IPS-15b (cell line): ENCODE results near the gene BATF.

Experiments used
- H3K27me3 ChIP-seq: one replicate; pipeline ENCODE4 v1.6.1; 2013; ENCODE audit warnings: low read length; ENCODE audit not compliant: control insufficient read depth, insufficient read depth
- H3K36me3 ChIP-seq: one replicate; pipeline ENCODE4 v1.6.1; 2013; ENCODE audit warnings: low read length; ENCODE audit not compliant: control insufficient read depth, insufficient read depth
- H3K4me1 ChIP-seq: one replicate; pipeline ENCODE4 v1.6.1; 2013; ENCODE audit warnings: mild to moderate bottlenecking, low read length; ENCODE audit not compliant: control insufficient read depth, insufficient read depth
- H3K4me3 ChIP-seq: one replicate; pipeline ENCODE4 v1.5.1; 2013; ENCODE audit warnings: low read depth, low read length
- H3K9ac ChIP-seq: one replicate; pipeline ENCODE4 v1.6.1; 2013; ENCODE audit warnings: low read depth, mild to moderate bottlenecking, low read length
- H3K9me3 ChIP-seq: one replicate; pipeline ENCODE4 v1.6.1; 2013; ENCODE audit warnings: mild to moderate bottlenecking, low read length; ENCODE audit not compliant: control insufficient read depth, insufficient read depth

BATF gene

GRCh38 chr14:75542588-75543091, 20.4 kb downstream of the BATF start:
- Histone ChIP-seq H3K27me3 (no peaks in the 10 kb centered on the region), H3K36me3 (no peaks in the 10 kb centered on the region), H3K9ac (no peak overlapping the region), H3K9me3 (no peaks in the 10 kb centered on the region), H3K4me3 (no peak overlapping the region), H3K4me1 (peaks cover 3% of the 10 kb centered on the region)

- no peaks in the 10 kb centered on the region for H3K36me3 ChIP-seq
- H3K4me3 ChIP-seq: no peak overlapping the region
These were observed 21.0 kb downstream of the BATF start for GRCh38 chr14:75543253-75543652.

GRCh38 chr14:75543786-75544185, 21.5 kb downstream of the BATF start:
- no peaks in the 10 kb centered on the region for H3K27me3 ChIP-seq
- H3K4me3 ChIP-seq: no peak overlapping the region
- no peaks in the 10 kb centered on the region for H3K9me3 ChIP-seq
- H3K4me1 ChIP-seq: peaks cover 3% of the 10 kb centered on the region
- H3K36me3 ChIP-seq: no peaks in the 10 kb centered on the region
- H3K9ac ChIP-seq: no peak overlapping the region

More at GRCh38 chr14:75543253-75543652, 21.0 kb downstream of the BATF start:
- Histone ChIP-seq H3K9ac (no peak overlapping the region), H3K27me3 (no peaks in the 10 kb centered on the region), H3K4me1 (peaks cover 3% of the 10 kb centered on the region), H3K9me3 (no peaks in the 10 kb centered on the region)

- Histone ChIP-seq H3K27me3 (no peaks in the 10 kb centered on the region), H3K9ac (no peak overlapping the region), H3K4me1 (no peaks in the 10 kb centered on the region), H3K4me3 (no peak overlapping the region), H3K36me3 (no peaks in the 10 kb centered on the region), H3K9me3 (no peaks in the 10 kb centered on the region)
These were observed 23.6 kb downstream of the BATF start for GRCh38 chr14:75545907-75546306.

- H3K4me3 ChIP-seq: no peak overlapping the region
- H3K27me3 ChIP-seq: no peaks in the 10 kb centered on the region
- H3K9me3 ChIP-seq: no peaks in the 10 kb centered on the region
- no peaks in the 10 kb centered on the region for H3K36me3 ChIP-seq
- H3K4me1 ChIP-seq: no peaks in the 10 kb centered on the region
- no peak overlapping the region for H3K9ac ChIP-seq
These were observed 25.4 kb downstream of the BATF start for GRCh38 chr14:75547552-75548250.

DNA sequence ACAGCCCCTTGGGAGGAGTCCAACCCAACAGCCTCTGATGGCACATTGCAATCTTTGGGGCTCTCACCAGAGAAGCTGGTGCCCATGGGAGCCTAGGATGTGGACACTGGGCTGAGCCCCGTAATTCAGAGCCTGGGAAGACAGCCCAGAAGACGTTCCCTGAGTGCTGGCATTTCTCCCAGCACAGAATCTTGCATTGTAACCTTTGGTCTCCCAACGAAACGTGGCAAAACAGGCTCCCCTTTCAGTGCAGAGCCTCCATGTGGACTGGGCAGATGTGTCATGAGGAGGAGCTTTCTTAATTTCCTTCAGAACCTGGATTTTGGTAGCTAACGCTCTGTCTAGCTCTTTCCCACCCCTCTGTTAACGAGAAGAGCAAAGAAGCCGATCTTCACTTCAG, 26.3 kb downstream of the BATF start:
- Histone ChIP-seq H3K4me1 (no peaks in the 10 kb centered on the region), H3K27me3 (no peaks in the 10 kb centered on the region), H3K4me3 (no peak overlapping the region), H3K36me3 (no peaks in the 10 kb centered on the region), H3K9ac (no peak overlapping the region), H3K9me3 (no peaks in the 10 kb centered on the region)

DNA sequence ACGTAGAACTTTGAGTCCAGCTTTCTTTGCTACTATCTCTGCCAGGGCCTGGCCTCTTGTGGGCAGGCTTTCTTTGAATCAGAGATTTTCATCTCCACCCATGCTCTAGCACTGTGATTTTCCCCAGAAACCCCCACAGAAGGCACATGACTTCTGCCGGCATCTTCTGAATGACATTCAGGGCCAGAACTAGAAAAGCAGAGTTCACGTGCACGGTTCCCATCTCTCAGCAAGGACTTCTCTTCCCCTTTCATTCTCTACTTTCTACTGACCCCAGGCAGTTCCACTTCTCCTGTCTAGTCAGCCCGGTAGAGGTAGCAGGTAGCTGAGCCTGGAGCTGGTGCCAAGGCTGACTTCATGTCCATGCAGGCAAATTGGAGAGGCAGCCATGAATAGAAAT, 26.9 kb downstream of the BATF start:
- Histone ChIP-seq H3K9me3 (no peaks in the 10 kb centered on the region), H3K9ac (no peak overlapping the region), H3K4me3 (no peak overlapping the region), H3K4me1 (no peaks in the 10 kb centered on the region), H3K27me3 (no peaks in the 10 kb centered on the region), H3K36me3 (no peaks in the 10 kb centered on the region)

GRCh38 chr14:75551021-75551420, 28.8 kb downstream of the BATF start:
- Histone ChIP-seq H3K36me3 (peaks cover 2% of the 10 kb centered on the region), H3K9me3 (no peaks in the 10 kb centered on the region), H3K4me1 (no peaks in the 10 kb centered on the region), H3K9ac (no peak overlapping the region), H3K4me3 (no peak overlapping the region), H3K27me3 (no peaks in the 10 kb centered on the region)

DNA sequence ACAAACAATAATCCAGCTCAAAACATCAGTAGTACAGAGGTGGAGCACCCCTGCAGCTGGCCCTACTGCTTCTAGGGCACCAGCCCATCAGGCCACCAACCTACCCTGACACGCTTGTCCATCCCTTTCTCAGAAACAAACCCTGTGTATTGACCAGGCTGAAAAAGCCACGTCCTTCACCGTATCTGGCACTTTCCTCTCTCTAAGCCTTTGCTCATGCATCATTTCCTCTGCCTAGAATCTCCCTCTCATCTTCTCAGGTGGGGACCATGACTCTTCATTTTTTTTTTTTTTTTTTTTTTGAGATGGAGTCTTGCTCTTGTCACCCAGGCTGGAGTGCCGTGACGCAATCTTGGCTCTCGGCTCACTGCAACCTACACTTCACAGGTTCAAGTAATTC, 30.9 kb downstream of the BATF start:
- Histone ChIP-seq H3K4me3 (no peak overlapping the region), H3K4me1 (no peaks in the 10 kb centered on the region), H3K9ac (no peak overlapping the region), H3K9me3 (no peaks in the 10 kb centered on the region), H3K36me3 (peaks cover 2% of the 10 kb centered on the region), H3K27me3 (no peaks in the 10 kb centered on the region)

DNA sequence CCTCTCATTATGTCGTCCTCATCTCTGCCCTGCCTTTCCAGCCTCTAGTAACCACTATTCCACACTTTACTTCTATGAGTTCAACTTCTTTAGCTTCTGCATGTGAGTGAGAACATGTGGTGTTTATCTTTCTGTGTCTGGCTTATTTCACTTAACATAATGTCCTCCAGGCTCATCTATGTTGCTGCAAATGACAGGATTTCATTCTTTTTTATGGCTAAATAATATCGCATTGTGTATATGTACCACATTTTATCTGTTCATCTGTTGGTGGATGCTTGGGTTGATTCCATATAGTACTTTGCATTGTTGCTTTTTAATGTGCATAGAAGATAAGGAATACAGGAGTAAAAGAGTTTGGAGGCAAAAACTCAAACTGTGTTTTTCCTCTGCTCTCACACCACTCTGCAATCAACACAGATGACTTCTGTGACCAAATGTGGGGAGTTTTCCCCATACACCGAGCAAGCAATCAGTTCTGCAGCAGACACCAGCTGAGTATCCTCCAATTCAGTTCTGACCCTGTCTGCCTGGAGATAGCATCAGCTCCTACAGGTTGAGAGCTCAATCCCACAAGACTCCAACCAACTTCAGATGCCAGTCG, 31.6 kb downstream of the BATF start:
- H3K4me1 ChIP-seq: no peaks in the 10 kb centered on the region
- H3K9ac ChIP-seq: no peak overlapping the region
- no peaks in the 10 kb centered on the region for H3K27me3 ChIP-seq
- no peak overlapping the region for H3K4me3 ChIP-seq
- H3K36me3 ChIP-seq: peaks cover 2% of the 10 kb centered on the region
- no peaks in the 10 kb centered on the region for H3K9me3 ChIP-seq

- no peak overlapping the region for H3K4me3 ChIP-seq
- no peaks in the 10 kb centered on the region for H3K27me3 ChIP-seq
- peaks cover 2% of the 10 kb centered on the region for H3K36me3 ChIP-seq
- no peaks in the 10 kb centered on the region for H3K4me1 ChIP-seq
- H3K9me3 ChIP-seq: no peaks in the 10 kb centered on the region
- no peak overlapping the region for H3K9ac ChIP-seq
These were observed 32.2 kb downstream of the BATF start for GRCh38 chr14:75554482-75554881.

DNA sequence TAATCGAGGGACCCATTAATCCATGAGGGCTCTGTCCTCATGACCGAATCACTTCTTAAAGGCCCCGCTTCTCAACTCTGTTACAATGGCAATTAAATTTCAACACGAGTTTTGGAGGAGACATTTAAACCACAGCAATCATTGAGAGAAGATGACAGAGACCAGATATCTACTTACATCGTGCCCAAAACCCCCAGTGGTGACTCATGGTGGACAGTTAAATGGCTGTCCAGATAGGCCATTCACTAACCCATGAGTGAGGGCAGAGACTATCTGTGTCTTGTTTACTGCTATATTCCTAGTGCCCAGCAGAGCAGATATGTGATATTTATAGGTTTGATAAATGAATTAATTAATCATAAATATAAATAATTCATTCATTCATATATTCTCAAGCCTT, 36.2 kb downstream of the BATF start:
- no peaks in the 10 kb centered on the region for H3K27me3 ChIP-seq
- peaks cover 6% of the 10 kb centered on the region for H3K4me1 ChIP-seq
- no peak overlapping the region for H3K9ac ChIP-seq
- peaks cover 2% of the 10 kb centered on the region for H3K36me3 ChIP-seq
- H3K9me3 ChIP-seq: no peaks in the 10 kb centered on the region
- H3K4me3 ChIP-seq: no peak overlapping the region
